VCaP (cell line): Measurements from ENCODE around the gene MAD2L1BP.
"Not testable (repeated sequence)": the region's sequence is repeated elsewhere in the genome, so short reads cannot be mapped to it uniquely, and the experiment has no call there.

Source experiments
- H3K27ac ChIP-seq: fragments of 450-650 bp; 2 replicates; pipeline ENCODE4 v1.5.1; 2017
- CTCF ChIP-seq: fragments of 450-650 bp; conservative IDR thresholded peaks from 2 replicates; pipeline ENCODE4 v1.5.1; 2017; ENCODE audit warnings: mild to moderate bottlenecking, moderate library complexity

MAD2L1BP gene

GRCh38 chr6:43658161-43658560, 22.5 kb downstream of the MAD2L1BP start:
- no peak for TF ChIP-seq CTCF
- no peak overlapping the region for H3K27ac ChIP-seq

GRCh38 chr6:43662948-43663347, 27.3 kb downstream of the MAD2L1BP start:
- not testable (repeated sequence) for H3K27ac ChIP-seq

GRCh38 chr6:43665376-43665775, 29.7 kb downstream of the MAD2L1BP start:
- H3K27ac ChIP-seq = no peak overlapping the region
- no peak for TF ChIP-seq CTCF

- no peak for TF ChIP-seq CTCF
- H3K27ac ChIP-seq = peak overlapping the region; percentile 67; the same call in 1 of the 2 replicates
Measured at GRCh38 chr6:43666196-43666920, 30.7 kb downstream of the MAD2L1BP start.

GRCh38 chr6:43667245-43668150, 31.9 kb downstream of the MAD2L1BP start:
- peak; percentile 99 for TF ChIP-seq CTCF

GRCh38 chr6:43668151-43669028, 32.8 kb downstream of the MAD2L1BP start:
- peak overlapping the region; percentile 67 for H3K27ac ChIP-seq
- TF ChIP-seq CTCF = peak; percentile 81

More at GRCh38 chr6:43667245-43668150, 31.9 kb downstream of the MAD2L1BP start:
- H3K27ac ChIP-seq = peak overlapping the region; percentile 67

GRCh38 chr6:43669050-43669921, 33.6 kb downstream of the MAD2L1BP start:
- peak overlapping the region; percentile 67 for H3K27ac ChIP-seq
- no peak for TF ChIP-seq CTCF
